Hepatic stellate cell (primary cell): ENCODE results near the gene BMP5.

Experiments
- DNase-seq: peaks from one replicate; pipeline ENCODE4 v3.0.0; 2011; ENCODE audit warnings: low spot score

BMP5 gene

DNA sequence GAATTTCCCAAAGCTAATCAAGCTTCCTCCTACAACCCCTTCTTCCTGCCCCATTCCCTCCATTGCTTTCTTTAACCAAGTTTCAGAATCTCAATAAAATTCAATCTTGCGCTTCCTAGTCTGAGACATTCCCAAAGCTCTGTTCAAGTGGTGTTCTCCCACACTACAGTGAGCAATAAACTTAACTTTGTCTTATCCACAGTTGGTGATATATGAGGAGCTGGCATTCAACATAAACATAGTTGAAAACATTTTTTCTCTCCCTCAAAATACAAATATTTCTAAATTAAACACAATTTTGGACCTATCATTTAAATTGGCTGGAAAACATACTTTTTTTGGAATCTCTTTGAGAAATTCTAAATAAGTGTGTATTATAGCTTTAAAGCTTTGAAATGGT is 166.7 kb downstream of the BMP5 start:
- no peak for DNase-seq

DNA sequence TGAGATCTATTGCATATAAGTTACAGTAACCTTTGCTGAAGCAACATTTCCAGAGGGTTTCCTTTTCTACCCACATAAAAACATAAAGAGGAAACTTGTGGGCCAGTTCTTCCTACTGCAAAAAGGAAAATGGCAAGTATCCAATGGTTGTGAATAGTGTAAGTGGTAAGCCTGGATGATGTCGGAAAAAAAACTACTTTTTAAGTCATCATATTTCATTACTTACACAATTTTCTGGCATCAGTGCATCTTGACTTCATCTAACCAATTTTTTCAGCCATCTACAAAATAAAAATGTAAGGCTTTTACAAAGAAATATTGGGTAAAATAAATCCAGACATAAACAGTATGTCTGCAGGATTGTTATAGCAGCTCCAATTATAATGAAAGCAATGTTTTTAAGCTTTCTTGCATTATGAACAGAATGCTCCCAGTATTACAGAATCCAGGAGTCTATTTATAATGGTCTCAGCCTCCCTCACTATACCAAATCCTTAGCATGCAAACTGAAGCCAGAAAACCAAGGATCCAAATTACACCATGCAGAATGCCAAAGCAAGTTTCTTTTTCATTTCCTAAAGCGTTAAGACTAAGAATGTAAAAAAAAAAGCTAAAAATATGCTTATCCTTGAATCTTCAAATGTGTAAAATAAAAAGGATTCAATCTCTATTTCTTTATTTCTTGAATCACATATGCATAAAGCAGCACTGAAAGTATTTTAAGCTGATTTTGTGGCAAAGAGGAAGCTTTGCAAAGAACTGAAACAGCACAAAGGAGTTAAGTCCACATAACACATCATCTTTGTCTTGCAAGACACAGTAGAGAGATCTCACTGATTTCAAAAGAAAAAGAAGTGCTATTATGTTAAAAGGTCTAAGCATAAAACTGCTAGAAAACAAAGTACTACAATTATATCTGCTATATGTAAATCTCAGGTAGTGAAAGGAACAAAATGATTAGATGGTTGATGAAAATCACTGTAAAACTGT is 169.6 kb downstream of the BMP5 start:
- DNase-seq = no peak

DNA sequence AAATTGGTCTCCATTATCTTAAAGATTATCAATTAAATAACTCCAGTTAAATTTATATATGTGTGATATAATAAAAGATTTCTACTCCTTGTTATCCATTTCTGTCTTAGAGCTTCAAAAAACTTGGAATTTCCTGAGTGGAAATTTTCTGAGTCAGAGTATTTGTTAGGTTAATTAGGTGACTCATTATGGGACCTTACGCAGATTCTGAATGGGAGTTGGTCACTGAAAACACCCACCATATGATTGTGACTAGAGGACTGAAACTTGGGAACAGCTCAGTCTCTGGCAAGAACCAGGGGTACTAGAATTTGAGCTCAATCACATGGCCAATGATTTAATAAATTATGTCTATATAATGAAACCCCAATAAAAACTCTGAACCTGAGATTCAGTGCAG is 171.0 kb downstream of the BMP5 start:
- DNase-seq = no peak
